ENCODE measurements around the gene FOXA3.

DNA sequence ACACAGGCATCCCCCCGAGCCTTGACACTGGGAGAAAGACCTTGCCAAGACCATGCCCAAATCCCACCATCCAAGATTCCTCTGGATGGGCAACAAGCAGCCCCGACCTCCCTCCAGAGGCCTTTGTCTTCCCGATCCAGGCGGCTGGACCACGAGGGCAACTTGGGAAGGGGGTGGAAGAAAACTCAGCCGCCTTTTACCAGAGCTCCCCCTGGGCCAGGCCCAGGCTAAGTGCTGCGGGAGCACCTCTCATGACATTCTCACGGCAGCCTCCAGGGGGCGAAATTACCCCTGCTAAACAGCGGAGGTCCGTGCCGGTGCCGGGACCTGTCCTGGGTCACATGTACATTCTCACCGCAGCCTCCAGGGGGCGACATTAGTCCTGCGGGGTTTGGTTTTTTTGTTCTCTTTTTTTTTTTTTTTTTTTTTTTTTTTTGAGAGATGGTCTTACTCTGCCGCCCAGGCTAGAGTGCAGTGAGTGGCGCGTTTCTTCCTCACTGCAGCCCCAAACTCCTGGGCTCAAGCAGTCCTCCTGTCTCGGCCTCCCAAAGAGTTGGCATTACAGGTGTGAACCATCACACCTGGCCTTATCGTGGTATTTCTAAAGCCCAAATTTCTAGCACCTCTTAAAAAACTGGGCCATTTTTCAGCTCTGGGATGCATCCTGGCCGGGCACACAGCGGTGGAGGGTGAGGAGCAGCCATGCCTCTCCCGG lies 47.0 kb upstream of the FOXA3 start:
- no peak for TF ChIP-seq POLR2A (IDR thresholded peaks at IDR 0.05; ENCODE audit: low read length)
- no peak for TF ChIP-seq GATA1 (IDR thresholded peaks at IDR 0.05; ENCODE audit: low read depth, low read length)

All from erythroblast (primary cell).